Upper lobe of right lung (tissue), 1 donor: ENCODE data around the gene STX3. TPM values are rescaled to one million over a fixed set of nuclear protein-coding genes. Genes with fewer than 3 reads are reported as not detected.

Experiments used
- ATAC-seq: fragments of 200-7000 bp; cut with Tn5 transposase; one replicate; pipeline ENCODE4 v1.9.1; 2020; ENCODE audit warnings: mild to moderate bottlenecking, moderate library complexity
- DNase-seq: peaks from one replicate; pipeline ENCODE4 v3.0.0-alpha.2; 2020
- H3K27ac ChIP-seq: fragments of 200-600 bp; one replicate; pipeline ENCODE4 v1.8.0; 2022
- H3K27me3 ChIP-seq: fragments of 200-600 bp; one replicate; pipeline ENCODE4 v1.8.0; 2022; ENCODE audit warnings: mild to moderate bottlenecking
- H3K36me3 ChIP-seq: fragments of 200-600 bp; one replicate; pipeline ENCODE4 v1.8.0; 2022
- H3K4me1 ChIP-seq: fragments of 200-600 bp; one replicate; pipeline ENCODE4 v1.8.0; 2022
- H3K4me3 ChIP-seq: fragments of 200-600 bp; one replicate; pipeline ENCODE4 v1.8.0; 2022; ENCODE audit warnings: mild to moderate bottlenecking
- H3K9me3 ChIP-seq: fragments of 200-600 bp; one replicate; pipeline ENCODE4 v1.8.0; 2022
- CTCF ChIP-seq: fragments of 200-600 bp; IDR thresholded peaks from one replicate; pipeline ENCODE4 v1.8.0; 2022; ENCODE audit warnings: antibody characterized with exemption
- intact Hi-C: fragments of 100-400 bp; cut with DNase I; formaldehyde crosslinking; loops from one replicate; pipeline ENCODE4 v1.11.0; 2022
- total RNA-seq: library from RNA; stranded (reverse); fragmentation: NEBNext Ultra II Directional; extraction: Animal tissue kit (Norgen Biotek cat#: 25700); gene quantifications from one replicate; pipeline ENCODE4 v1.2.1, GENCODE V29; 2021
- donor health status: DM: no; HTN: yes; CAD: no; lungs with severe emphysema.

STX3 gene
- total RNA-seq, 1 donor from 2014 or later: 75.1 TPM

GRCh38 chr11:59728913-59729312 lies 26.3 kb upstream of the STX3 start:
- TF ChIP-seq CTCF: no peak
- Histone ChIP-seq H3K4me1 (no peaks in the 10 kb centered on the region), H3K36me3 (no peaks in the 10 kb centered on the region), H3K4me3 (no peak overlapping the region), H3K9me3 (no peaks in the 10 kb centered on the region), H3K27me3 (no peaks in the 10 kb centered on the region), H3K27ac (no peak overlapping the region)
- ATAC-seq (peak; percentile 83), DNase-seq (no peak)
- intact Hi-C loops: no loop called here

- no peak for TF ChIP-seq CTCF
- no peak for ATAC-seq
- Histone ChIP-seq H3K4me3 (no peak overlapping the region), H3K27ac (no peak overlapping the region), H3K9me3 (no peaks in the 10 kb centered on the region), H3K27me3 (no peaks in the 10 kb centered on the region), H3K36me3 (no peaks in the 10 kb centered on the region), H3K4me1 (no peaks in the 10 kb centered on the region)
- no peak for DNase-seq
- intact Hi-C loops: no loop called here
Measured at GRCh38 chr11:59729834-59730233, 25.3 kb upstream of the STX3 start.

GRCh38 chr11:59730896-59731565 lies 24.1 kb upstream of the STX3 start:
- Histone ChIP-seq H3K4me1 (no peaks in the 10 kb centered on the region), H3K27me3 (no peaks in the 10 kb centered on the region), H3K4me3 (no peak overlapping the region), H3K36me3 (no peaks in the 10 kb centered on the region), H3K27ac (no peak overlapping the region), H3K9me3 (no peaks in the 10 kb centered on the region)
- intact Hi-C loops: no loop called here
- TF ChIP-seq CTCF: no peak
- no peak for ATAC-seq
- no peak for DNase-seq

GRCh38 chr11:59746111-59746510 lies 9.1 kb upstream of the STX3 start:
- no peaks in the 10 kb centered on the region for H3K27me3 ChIP-seq
- H3K27ac ChIP-seq: no peak overlapping the region
- no peak overlapping the region for H3K4me3 ChIP-seq
- no peaks in the 10 kb centered on the region for H3K9me3 ChIP-seq
- ATAC-seq (no peak), DNase-seq (no peak)
- intact Hi-C loops: no loop called here
- no peak for TF ChIP-seq CTCF
- H3K36me3 ChIP-seq: no peaks in the 10 kb centered on the region
- H3K4me1 ChIP-seq: no peaks in the 10 kb centered on the region

GRCh38 chr11:59753650-59754493 lies 1.3 kb upstream of the STX3 start:
- intact Hi-C loops: loop anchor here (5.0 kb wide), 1 partner anchor 48 kb away; no protein-coding TSS in a partner anchor
- H3K4me1 ChIP-seq: peaks cover 20% of the 10 kb centered on the region
- ATAC-seq (peak; percentile 81), DNase-seq (peak; percentile 91)
- peak overlapping the region; percentile 95 for H3K4me3 ChIP-seq
- no peaks in the 10 kb centered on the region for H3K27me3 ChIP-seq
- H3K27ac ChIP-seq: peak overlapping the region; percentile 95
- H3K36me3 ChIP-seq: no peaks in the 10 kb centered on the region
- no peaks in the 10 kb centered on the region for H3K9me3 ChIP-seq
- peak; percentile 97 for TF ChIP-seq CTCF
